Neural crest cell (in vitro differentiated cells): ENCODE data around the gene SMAP1. TPM values are rescaled to one million over a fixed set of nuclear protein-coding genes. Genes with fewer than 3 reads are reported as not detected.
A peak's percentile ranks its signal among the peaks of the same experiment; 100 is the strongest.

Experiments
- DNase-seq: peaks from one replicate; pipeline ENCODE4 v3.0.0; 2021; ENCODE audit warnings: low read depth, mixed read lengths, low spot score
- H3K27ac Mint-ChIP-seq: one replicate; pipeline ENCODE4 v1.8.0; 2021; ENCODE audit warnings: mild to moderate bottlenecking, mixed read lengths; ENCODE audit not compliant: unreplicated experiment
- H3K27me3 Mint-ChIP-seq: 2 replicates; pipeline ENCODE4 v1.8.0; 2021; ENCODE audit warnings: low read depth, mild to moderate bottlenecking, mixed read lengths
- H3K36me3 Mint-ChIP-seq: 2 replicates; pipeline ENCODE4 v1.8.0; 2021; ENCODE audit warnings: low read depth, mild to moderate bottlenecking, mixed read lengths
- H3K4me1 Mint-ChIP-seq: 2 replicates; pipeline ENCODE4 v1.8.0; 2021; ENCODE audit warnings: mixed read lengths
- H3K4me3 Mint-ChIP-seq: one replicate; pipeline ENCODE4 v1.8.0; 2021; ENCODE audit warnings: mild to moderate bottlenecking, mixed read lengths
- H3K9me3 Mint-ChIP-seq: 2 replicates; pipeline ENCODE4 v1.8.0; 2021; ENCODE audit warnings: mixed read lengths
- total RNA-seq: library from RNA; stranded (reverse); gene quantifications from 2 replicates; pipeline ENCODE4 v1.2.1, GENCODE V29; 2021
- TF ChIP-seq, protein P1 (sequence below): fragments of 200-600 bp; sonication (generic); conservative IDR thresholded peaks from 2 replicates; pipeline ENCODE4 v1.5.0; 2021; ENCODE audit warnings: antibody characterized with exemption, mild to moderate bottlenecking

The SMAP1 gene
- total RNA-seq, 1 donor from 2014 or later = 30.5 TPM

DNA sequence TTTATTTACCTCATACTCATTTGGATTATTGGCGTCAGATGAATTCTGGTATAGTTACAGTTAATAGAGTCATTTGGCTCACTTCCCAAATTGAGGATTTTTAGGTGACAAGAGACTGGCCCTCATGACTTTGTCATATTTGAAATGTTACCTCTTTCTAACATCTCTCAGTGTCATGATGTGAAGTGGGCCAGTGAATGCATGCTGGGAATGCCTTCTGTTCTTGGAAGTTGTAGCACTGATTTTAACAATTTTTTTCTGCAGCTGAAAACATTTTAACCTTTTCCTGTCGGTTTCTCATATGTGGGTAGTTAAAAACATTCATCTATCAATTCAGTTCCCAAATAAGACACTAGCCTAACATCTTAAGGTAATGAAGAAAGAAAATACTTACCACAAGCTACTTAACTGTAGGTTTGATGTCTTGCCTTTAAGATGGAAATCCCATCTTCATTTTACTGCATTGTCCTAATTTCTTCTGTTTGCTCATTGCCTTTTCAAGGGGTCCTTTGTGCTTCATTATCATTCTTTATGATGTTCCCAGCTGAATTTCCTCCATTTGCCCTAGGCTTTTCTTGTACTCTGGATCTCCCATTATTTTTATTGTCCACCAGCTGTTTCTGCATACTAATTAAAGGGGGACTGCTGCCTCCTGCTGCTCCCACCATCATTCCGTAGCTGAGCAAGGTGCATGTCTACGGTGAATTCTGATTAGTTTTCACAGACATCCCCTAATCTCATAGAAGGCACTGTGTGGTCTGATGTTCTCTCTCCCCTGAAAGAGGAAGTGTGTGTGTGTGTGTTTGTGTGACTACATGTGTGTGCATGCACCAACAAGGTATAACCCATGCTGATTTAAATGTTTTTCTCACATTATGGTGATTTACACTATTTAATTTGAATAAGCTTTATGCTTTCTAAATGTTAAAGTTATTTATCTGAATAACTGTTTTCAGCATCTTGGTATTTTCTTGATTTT is 179.7 kb downstream of the SMAP1 start:
- TF ChIP-seq, protein P1, sequence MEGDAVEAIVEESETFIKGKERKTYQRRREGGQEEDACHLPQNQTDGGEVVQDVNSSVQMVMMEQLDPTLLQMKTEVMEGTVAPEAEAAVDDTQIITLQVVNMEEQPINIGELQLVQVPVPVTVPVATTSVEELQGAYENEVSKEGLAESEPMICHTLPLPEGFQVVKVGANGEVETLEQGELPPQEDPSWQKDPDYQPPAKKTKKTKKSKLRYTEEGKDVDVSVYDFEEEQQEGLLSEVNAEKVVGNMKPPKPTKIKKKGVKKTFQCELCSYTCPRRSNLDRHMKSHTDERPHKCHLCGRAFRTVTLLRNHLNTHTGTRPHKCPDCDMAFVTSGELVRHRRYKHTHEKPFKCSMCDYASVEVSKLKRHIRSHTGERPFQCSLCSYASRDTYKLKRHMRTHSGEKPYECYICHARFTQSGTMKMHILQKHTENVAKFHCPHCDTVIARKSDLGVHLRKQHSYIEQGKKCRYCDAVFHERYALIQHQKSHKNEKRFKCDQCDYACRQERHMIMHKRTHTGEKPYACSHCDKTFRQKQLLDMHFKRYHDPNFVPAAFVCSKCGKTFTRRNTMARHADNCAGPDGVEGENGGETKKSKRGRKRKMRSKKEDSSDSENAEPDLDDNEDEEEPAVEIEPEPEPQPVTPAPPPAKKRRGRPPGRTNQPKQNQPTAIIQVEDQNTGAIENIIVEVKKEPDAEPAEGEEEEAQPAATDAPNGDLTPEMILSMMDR = no peak
- peaks cover 7% of the 10 kb centered on the region for H3K36me3 Mint-ChIP-seq
- no peak overlapping the region for H3K4me3 Mint-ChIP-seq

DNA sequence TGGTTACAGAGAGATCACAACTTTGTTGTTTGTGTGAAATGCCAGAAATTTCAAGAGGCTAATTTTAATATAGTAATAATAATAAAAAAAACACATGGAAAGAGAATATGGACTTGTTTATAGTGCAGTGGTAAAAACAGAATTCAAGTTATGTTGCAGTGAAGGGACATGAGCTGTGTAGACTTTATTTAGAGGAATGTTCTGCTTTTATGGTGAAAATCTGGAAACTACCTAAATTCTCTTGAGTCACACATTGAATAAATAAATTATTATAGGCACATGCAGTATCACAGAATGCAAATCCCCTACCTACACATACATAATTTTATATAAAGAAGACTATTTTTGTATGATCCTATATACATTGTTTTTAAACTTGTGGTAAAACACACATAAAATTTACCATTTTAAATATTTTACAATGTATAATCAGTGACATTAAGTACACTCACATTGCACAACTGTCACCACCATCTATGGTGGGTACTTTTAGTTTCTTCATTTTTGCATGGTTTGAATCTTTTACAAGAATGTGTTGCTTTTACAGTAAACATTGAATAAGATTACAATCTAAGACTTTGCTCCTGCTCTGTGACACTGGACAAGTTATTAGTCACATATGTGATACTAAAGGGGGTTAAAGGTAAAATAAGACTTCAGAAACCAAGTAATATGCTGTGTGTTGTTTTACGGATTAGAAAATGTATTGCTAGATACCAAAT is 181.8 kb downstream of the SMAP1 start:
- no peaks in the 10 kb centered on the region for H3K9me3 Mint-ChIP-seq

More for the DNA sequence above, 179.7 kb downstream of the SMAP1 start:
- DNase-seq = no peak
- no peaks in the 10 kb centered on the region for H3K27me3 Mint-ChIP-seq
- peaks cover 8% of the 10 kb centered on the region for H3K4me1 Mint-ChIP-seq
- H3K9me3 Mint-ChIP-seq = no peaks in the 10 kb centered on the region
- H3K27ac Mint-ChIP-seq = peak overlapping the region; percentile 86

DNA sequence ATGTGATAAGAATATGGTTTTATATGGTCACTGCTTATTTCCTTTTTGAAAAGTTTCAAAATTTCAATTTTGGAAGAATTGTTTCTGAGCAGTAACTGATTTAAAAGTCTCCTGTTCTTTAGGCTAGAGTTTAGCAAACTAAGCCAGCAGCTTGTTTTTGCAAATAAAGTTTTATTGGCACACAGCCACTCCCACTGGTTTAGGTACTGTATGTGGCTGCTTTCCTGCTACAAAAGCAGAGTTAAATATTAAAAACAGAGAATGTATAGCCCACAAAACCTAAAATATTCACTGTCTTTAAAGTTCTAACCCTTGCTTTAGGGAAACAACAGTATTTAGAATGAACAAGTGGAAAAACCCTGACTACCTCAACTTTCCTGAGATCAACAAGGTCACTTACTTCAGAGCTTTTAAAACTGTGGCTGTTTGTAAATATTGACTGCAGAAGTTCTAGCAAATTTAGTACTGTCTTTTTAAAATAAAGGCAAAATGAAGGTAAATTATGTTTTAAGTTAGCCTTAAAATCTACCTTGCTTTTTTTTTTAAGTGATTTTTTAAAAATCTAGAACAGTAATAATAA is 185.1 kb downstream of the SMAP1 start:
- H3K27ac Mint-ChIP-seq = no peak overlapping the region
- H3K27me3 Mint-ChIP-seq = no peaks in the 10 kb centered on the region
- H3K4me3 Mint-ChIP-seq = no peak overlapping the region
- H3K4me1 Mint-ChIP-seq = peaks cover under 1% of the 10 kb centered on the region
- H3K36me3 Mint-ChIP-seq = peaks cover 7% of the 10 kb centered on the region
- DNase-seq = no peak
- TF ChIP-seq, protein P1 = no peak
- H3K9me3 Mint-ChIP-seq = no peaks in the 10 kb centered on the region

More for the DNA sequence above, 181.8 kb downstream of the SMAP1 start:
- Mint-ChIP-seq H3K4me3 (no peak overlapping the region), H3K36me3 (peaks cover 7% of the 10 kb centered on the region), H3K27ac (no peak overlapping the region), H3K27me3 (no peaks in the 10 kb centered on the region), H3K4me1 (peaks cover 8% of the 10 kb centered on the region)
- TF ChIP-seq, protein P1 = no peak
- DNase-seq = no peak

DNA sequence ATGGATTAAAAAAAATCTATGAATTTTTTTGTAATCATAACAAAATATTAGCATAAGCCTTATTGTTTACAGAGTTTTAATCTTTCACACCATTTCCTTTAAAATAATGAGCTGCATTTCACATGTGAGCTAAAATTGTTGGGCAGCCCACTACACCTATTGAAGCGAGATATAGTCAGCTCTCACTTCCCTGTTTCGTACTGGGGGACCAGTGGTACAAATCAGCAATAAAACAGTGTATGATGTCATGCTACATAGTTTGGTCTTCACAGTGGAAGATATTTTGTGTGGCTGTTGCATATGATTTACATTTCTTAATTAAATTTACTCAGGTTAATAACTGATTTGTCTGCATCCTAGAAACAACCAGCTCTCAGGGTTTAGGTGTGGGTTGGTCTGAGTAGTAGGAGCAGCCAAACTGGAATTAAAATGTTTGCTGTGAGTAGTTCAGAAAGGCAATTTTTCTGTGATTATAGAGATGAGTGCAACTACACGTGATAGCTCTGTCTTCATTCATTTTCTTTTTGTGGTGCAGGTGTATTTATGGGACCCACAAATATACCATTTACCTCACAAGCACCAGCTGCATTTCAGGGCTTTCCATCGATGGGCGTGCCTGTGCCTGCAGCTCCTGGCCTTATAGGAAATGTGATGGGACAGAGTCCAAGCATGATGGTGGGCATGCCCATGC is 189.8 kb downstream of the SMAP1 start:
- H3K4me3 Mint-ChIP-seq = no peak overlapping the region
- no peak for DNase-seq
- no peaks in the 10 kb centered on the region for H3K4me1 Mint-ChIP-seq
- no peaks in the 10 kb centered on the region for H3K9me3 Mint-ChIP-seq
- TF ChIP-seq, protein P1 = no peak
- no peak overlapping the region for H3K27ac Mint-ChIP-seq
- no peaks in the 10 kb centered on the region for H3K27me3 Mint-ChIP-seq
- peaks cover 5% of the 10 kb centered on the region for H3K36me3 Mint-ChIP-seq

DNA sequence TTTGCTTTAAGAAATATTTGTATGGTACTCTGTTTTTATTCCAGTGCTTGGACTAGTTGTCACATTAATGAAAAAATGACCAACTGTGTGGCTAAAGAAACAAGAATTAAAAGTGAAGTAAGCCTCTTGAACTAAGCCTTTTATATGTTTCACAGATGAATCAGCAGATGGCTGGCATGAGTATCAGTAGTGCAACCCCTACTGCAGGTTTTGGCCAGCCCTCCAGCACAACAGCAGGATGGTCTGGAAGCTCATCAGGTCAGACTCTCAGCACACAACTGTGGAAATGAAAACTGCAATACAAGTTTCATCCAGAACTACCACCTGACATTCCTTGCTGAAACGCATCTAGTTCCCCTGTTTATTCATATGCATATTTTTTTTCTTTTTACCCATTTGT is 192.4 kb downstream of the SMAP1 start:
- peaks cover 5% of the 10 kb centered on the region for H3K36me3 Mint-ChIP-seq
- DNase-seq = no peak
- no peak overlapping the region for H3K27ac Mint-ChIP-seq
- no peak overlapping the region for H3K4me3 Mint-ChIP-seq
- peaks cover 16% of the 10 kb centered on the region for H3K4me1 Mint-ChIP-seq
- no peaks in the 10 kb centered on the region for H3K9me3 Mint-ChIP-seq
- TF ChIP-seq, protein P1 = no peak
- no peaks in the 10 kb centered on the region for H3K27me3 Mint-ChIP-seq
